ENCODE data around the gene ZFPM1.

Gene ZFPM1

DNA sequence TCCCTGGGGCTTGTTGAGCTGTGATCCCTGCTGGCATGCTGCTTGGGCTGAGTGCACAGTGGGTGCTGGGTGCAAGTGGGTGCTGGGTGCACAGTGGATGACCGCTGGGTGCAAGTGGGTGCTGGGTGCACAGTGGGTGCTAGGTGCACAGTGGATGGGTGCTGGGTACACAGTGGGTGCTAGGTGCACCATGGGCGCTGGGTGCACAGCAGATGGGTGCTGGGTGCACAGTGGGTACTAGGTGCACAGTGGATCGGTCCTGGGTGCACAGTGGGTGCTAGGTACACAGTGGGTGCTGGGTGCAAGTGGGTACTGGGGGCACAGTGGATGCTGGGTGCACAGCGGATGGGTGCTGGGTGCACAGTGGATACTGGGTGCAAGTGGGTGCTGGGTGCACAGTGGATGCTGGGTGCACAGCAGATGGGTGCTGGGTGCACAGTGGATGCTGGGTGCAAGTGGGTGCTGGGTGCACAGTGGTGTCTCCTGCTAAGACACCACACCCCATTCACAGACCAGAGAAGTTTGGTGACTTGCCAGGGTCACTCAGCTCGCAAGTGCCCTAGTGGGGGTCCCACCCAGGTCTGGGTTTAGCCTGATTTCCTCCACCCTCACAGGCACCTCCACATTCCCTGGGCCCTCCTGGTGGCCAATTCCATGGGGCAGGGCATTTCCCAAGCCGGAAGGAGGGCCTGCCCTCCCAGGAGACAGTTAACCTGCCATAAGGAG, 33.5 kb downstream of the ZFPM1 start:
- TF ChIP-seq TEAD4 (IDR thresholded peaks at IDR 0.05) (no peak), YY1 (IDR thresholded peaks at IDR 0.05; ENCODE audit: low read depth) (no peak), EP300 (IDR thresholded peaks at IDR 0.05; ENCODE audit: borderline replicate concordance) (no peak), RAD21 (IDR thresholded peaks at IDR 0.05; ENCODE audit: low read depth) (no peak)

DNA sequence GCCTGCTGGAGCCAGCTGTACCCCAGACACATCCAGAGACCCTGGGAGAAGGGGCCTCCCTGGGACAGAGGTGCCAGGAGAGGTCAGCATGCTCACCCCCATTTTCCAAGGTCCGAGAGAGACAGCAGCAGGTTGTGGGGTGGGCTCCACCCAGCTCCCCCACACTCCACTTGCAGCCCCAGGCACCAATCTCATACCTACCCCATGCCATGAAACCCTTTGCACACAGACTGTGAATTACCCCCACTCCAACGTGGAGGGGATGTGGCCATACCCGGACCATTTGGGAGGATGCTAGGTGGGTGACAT, 34.0 kb downstream of the ZFPM1 start:
- no peak for TF ChIP-seq EGR1 (IDR thresholded peaks at IDR 0.05)

DNA sequence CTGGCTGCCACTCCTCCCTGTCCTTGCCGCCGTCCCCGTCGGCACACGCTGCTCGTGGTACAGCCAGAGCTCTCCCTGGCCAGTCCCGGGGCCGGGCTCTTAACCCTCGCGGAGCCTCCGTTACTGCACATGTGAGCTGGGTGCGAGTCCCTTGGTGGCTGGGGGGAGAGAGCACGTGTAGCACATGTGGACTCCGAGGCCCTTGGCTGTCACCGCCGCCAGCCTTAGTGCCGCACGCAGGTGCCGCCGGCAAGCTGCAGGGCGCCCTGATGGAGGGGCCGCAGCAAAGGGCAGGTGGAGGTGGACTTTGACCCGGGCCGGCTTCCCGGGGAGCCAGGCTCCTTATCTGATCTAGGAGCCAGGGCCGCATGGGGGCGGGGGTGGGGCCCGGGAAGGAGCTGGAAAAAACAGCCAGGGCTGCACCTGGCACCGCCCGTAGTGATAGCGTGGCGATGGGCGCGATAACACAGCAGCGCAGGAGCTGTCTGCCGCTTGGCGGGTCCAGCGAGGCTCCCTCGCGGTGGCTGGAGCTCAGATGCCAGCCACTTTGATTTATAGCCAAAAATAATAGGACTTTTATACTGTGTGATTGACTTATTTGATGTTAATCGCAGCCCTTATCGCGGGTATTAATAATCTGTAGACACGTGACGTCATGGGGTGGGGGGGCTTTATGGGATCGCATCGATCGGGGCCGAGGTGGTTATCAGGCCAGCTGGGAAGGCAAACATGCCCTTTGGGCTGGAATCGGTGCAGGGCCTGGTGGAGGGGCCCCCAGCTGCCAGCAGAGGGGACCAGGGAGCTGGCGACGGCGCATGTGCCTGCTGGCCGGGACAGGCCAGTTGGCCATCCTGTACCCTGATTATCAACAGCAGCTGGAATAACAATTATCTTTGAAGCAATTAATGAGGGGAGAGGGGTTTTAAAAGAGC, 35.1 kb downstream of the ZFPM1 start:
- no peak for TF ChIP-seq EP300 (IDR thresholded peaks at IDR 0.05; ENCODE audit: borderline replicate concordance)
- TF ChIP-seq, protein P1, sequence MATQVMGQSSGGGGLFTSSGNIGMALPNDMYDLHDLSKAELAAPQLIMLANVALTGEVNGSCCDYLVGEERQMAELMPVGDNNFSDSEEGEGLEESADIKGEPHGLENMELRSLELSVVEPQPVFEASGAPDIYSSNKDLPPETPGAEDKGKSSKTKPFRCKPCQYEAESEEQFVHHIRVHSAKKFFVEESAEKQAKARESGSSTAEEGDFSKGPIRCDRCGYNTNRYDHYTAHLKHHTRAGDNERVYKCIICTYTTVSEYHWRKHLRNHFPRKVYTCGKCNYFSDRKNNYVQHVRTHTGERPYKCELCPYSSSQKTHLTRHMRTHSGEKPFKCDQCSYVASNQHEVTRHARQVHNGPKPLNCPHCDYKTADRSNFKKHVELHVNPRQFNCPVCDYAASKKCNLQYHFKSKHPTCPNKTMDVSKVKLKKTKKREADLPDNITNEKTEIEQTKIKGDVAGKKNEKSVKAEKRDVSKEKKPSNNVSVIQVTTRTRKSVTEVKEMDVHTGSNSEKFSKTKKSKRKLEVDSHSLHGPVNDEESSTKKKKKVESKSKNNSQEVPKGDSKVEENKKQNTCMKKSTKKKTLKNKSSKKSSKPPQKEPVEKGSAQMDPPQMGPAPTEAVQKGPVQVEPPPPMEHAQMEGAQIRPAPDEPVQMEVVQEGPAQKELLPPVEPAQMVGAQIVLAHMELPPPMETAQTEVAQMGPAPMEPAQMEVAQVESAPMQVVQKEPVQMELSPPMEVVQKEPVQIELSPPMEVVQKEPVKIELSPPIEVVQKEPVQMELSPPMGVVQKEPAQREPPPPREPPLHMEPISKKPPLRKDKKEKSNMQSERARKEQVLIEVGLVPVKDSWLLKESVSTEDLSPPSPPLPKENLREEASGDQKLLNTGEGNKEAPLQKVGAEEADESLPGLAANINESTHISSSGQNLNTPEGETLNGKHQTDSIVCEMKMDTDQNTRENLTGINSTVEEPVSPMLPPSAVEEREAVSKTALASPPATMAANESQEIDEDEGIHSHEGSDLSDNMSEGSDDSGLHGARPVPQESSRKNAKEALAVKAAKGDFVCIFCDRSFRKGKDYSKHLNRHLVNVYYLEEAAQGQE (IDR thresholded peaks at IDR 0.05; ENCODE audit: low read depth), result no peak
- TF ChIP-seq, protein P2, sequence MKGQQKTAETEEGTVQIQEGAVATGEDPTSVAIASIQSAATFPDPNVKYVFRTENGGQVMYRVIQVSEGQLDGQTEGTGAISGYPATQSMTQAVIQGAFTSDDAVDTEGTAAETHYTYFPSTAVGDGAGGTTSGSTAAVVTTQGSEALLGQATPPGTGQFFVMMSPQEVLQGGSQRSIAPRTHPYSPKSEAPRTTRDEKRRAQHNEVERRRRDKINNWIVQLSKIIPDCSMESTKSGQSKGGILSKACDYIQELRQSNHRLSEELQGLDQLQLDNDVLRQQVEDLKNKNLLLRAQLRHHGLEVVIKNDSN (IDR thresholded peaks at IDR 0.05), result no peak
- TF ChIP-seq, protein P3, sequence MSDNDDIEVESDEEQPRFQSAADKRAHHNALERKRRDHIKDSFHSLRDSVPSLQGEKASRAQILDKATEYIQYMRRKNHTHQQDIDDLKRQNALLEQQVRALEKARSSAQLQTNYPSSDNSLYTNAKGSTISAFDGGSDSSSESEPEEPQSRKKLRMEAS (IDR thresholded peaks at IDR 0.05), result no peak
- TF ChIP-seq YY1 (IDR thresholded peaks at IDR 0.05; ENCODE audit: low read depth), result no peak
- no peak for TF ChIP-seq TEAD4 (IDR thresholded peaks at IDR 0.05)
- TF ChIP-seq CEBPB (IDR thresholded peaks at IDR 0.05), result no peak
- no peak for TF ChIP-seq NFIC (IDR thresholded peaks at IDR 0.05)
- TF ChIP-seq FOXM1 (IDR thresholded peaks at IDR 0.05; ENCODE audit: borderline replicate concordance, low read depth), result no peak

DNA sequence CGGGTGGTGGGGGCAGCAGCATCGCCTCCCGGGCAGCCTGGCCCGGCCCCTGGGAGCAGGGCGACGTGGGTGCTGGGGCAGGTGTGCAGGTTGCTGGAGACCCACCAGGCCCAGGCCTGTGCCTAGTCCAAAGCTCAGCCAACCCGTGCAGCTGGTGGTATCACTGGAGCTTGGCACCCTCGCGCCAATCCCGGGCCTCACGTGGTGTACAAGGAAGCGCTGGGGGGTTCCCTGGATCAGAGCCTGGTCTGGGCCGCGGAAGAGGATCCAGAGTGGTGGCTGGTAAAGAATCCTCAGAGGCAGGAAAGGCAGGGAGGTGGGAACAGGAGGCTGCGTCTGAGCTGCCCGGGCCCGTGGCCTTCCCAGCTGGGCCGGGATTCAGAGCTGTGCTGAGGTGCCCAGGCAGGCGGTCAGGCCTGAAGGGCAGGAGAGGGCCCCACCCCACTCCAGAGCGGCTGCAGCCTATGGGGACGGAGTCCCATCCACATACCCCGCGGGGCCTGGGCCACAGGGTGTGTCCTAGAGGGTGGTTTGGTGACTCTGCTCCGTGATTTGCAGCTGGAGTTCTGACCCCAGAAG, 36.2 kb downstream of the ZFPM1 start:
- TF ChIP-seq, protein P2 (IDR thresholded peaks at IDR 0.05), result no peak
- TF ChIP-seq EGR1 (IDR thresholded peaks at IDR 0.05), result no peak

DNA sequence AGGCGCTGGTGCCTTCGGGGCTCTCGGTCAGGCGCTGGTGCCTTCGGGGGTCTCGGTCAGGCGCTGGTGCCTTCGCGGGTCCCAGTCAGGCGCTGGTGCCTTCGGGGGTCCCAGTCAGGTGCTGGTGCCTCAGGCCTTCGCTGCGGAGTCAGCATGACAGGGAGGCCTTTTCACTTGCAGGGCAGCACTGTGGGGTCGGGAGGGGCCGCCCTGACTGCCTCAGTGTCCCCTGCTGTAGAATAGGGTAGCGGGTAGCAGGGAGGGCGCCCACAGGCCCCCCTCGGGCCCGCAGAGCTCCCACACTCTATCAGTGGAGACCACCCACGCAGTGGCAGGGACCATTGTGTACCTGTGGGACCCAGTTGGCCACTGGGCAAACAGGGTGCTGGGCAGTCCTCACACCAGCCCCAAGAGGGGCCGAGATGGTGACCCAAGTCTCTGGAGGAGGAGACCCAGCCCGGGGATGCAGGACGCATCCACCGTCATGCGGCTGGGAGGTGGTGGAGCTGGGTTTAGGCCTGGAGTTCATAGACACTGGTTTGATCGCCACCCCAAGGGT, 38.0 kb downstream of the ZFPM1 start:
- no peak for TF ChIP-seq FOXM1 (IDR thresholded peaks at IDR 0.05; ENCODE audit: borderline replicate concordance, low read depth)
- TF ChIP-seq CREB1 (IDR thresholded peaks at IDR 0.05; ENCODE audit: low read depth), result no peak
- TF ChIP-seq ZBTB7A (IDR thresholded peaks at IDR 0.05; ENCODE audit: low read depth), result no peak
- TF ChIP-seq YY1 (IDR thresholded peaks at IDR 0.05; ENCODE audit: low read depth), result no peak
- TF ChIP-seq, protein P2 (IDR thresholded peaks at IDR 0.05), result no peak
- TF ChIP-seq NFIC (IDR thresholded peaks at IDR 0.05), result no peak
- TF ChIP-seq EGR1 (IDR thresholded peaks at IDR 0.05), result no peak
- TF ChIP-seq TCF12 (IDR thresholded peaks at IDR 0.05; ENCODE audit: low read depth), result no peak
- no peak for TF ChIP-seq CEBPB (IDR thresholded peaks at IDR 0.05)
- no peak for TF ChIP-seq RAD21 (IDR thresholded peaks at IDR 0.05; ENCODE audit: low read depth)
- TF ChIP-seq, protein P3 (IDR thresholded peaks at IDR 0.05), result no peak
- TF ChIP-seq, protein P1 (IDR thresholded peaks at IDR 0.05; ENCODE audit: low read depth), result no peak
- no peak for TF ChIP-seq TAF1 (IDR thresholded peaks at IDR 0.05; ENCODE audit: low read depth)
- TF ChIP-seq EP300 (IDR thresholded peaks at IDR 0.05; ENCODE audit: borderline replicate concordance), result no peak
